NCI-H146 treated with DMSO at 0.1 percent for 48 hours (cell line): ENCODE measurements around the gene SYT12.

Experiments
- DNase-seq: peaks from one replicate; lab custom pipeline; 2025; ENCODE audit not compliant: unreplicated experiment; lab: John Stamatoyannopoulos, UW

Gene SYT12

GRCh38 chr11:67095214-67095507, 72.2 kb downstream of the SYT12 start:
- no peak for DNase-seq

DNA sequence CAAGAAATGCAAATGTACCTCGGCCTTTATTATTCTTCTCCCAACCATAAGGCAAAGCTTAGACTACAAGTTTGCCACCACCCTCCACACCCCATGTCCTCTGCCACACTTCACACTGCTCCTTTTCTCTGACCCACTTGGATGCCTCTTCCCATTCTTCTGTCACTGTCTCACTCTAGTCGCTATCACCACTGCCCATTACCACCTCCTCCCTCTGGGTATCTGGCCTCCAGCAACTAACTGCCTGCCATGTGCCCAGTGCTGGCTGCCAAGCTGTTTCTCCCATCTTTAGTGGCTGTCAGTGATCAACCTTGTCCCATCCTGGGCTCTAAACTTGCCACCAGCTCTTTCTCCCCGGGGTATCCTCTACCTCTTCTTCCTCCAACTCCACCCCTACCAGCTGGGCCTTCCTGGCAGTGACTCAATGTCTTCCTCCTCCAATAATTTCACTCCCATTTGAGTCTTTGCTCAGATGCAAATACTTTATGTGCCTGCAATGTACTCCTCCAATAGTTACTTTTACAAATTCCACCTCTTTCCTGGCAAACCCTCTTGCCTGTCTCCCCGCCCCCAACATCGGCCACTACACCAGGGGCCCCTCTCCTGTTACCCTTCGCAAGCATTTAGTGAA, 76.0 kb downstream of the SYT12 start:
- no peak for DNase-seq

DNA sequence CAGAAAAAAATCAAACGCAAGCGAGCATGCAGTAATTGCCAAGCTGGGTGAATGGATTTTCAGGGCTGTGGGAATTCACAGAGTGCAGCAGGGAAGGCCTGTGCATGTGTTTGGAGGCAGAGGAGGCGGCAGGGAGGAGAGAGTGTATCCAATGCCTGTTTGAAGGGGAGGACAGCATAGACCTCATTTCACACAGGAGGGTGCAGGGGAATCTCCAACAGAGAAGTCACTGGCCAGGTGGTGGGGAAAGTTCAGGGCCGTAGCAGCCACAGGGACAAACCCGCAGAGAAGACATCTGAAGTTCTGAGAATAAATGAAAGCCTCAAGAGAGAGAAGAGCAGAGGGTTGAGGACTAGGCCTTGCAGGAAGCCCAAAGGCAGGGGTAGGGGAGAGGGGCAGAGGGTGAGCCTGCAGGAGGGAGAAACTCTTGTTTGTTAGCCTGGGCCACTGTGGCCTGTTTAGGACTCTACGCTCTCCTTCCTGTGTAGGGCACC, 76.9 kb downstream of the SYT12 start:
- DNase-seq: no peak
